Loucy (cell line): ENCODE data around the gene ARHGAP24.

Source experiments
- CTCF ChIP-seq: fragments of 200-600 bp; sonication (generic); conservative IDR thresholded peaks from 2 replicates; pipeline ENCODE4 v1.5.1; 2014; ENCODE audit warnings: mild to moderate bottlenecking, antibody characterized with exemption, low read length
- EZH2phosphoT487 ChIP-seq: fragments of 200-600 bp; IDR thresholded peaks from 2 replicates; pipeline ENCODE4 v1.6.1; 2018; ENCODE audit warnings: antibody characterized with exemption, mild to moderate bottlenecking, moderate library complexity, borderline replicate concordance

- TF ChIP-seq CTCF (no peak), EZH2phosphoT487 (no peak)
Measured at GRCh38 chr4:85482010-85482738, 7.2 kb downstream of the ARHGAP24 start.
